22Rv1 (cell line): ENCODE data around the gene CDC42BPB.

Experiments used
- ZFX ChIP-seq: fragments of 450-650 bp; IDR thresholded peaks from 2 replicates; pipeline ENCODE4 v1.6.1; 2017; ENCODE audit warnings: antibody characterized with exemption, borderline replicate concordance
- TF ChIP-seq, protein P1 (sequence below): fragments of 450-650 bp; IDR thresholded peaks from 2 replicates; pipeline ENCODE4 v1.5.1; 2017; ENCODE audit warnings: mild to moderate bottlenecking

- TF ChIP-seq, protein P1, sequence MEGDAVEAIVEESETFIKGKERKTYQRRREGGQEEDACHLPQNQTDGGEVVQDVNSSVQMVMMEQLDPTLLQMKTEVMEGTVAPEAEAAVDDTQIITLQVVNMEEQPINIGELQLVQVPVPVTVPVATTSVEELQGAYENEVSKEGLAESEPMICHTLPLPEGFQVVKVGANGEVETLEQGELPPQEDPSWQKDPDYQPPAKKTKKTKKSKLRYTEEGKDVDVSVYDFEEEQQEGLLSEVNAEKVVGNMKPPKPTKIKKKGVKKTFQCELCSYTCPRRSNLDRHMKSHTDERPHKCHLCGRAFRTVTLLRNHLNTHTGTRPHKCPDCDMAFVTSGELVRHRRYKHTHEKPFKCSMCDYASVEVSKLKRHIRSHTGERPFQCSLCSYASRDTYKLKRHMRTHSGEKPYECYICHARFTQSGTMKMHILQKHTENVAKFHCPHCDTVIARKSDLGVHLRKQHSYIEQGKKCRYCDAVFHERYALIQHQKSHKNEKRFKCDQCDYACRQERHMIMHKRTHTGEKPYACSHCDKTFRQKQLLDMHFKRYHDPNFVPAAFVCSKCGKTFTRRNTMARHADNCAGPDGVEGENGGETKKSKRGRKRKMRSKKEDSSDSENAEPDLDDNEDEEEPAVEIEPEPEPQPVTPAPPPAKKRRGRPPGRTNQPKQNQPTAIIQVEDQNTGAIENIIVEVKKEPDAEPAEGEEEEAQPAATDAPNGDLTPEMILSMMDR: no peak
- TF ChIP-seq ZFX: no peak
Measured at GRCh38 chr14:102927878-102928411, 129.4 kb downstream of the CDC42BPB start.
